ENCODE measurements around the gene LYRM9.
"Not testable (repeated sequence)": the region's sequence is repeated elsewhere in the genome, so short reads cannot be mapped to it uniquely, and the experiment has no call there.

Gene LYRM9

GRCh38 chr17:27873746-27874145, 19.4 kb downstream of the LYRM9 start:
- no peak for DNase-seq (ENCODE audit: low read depth)

DNA sequence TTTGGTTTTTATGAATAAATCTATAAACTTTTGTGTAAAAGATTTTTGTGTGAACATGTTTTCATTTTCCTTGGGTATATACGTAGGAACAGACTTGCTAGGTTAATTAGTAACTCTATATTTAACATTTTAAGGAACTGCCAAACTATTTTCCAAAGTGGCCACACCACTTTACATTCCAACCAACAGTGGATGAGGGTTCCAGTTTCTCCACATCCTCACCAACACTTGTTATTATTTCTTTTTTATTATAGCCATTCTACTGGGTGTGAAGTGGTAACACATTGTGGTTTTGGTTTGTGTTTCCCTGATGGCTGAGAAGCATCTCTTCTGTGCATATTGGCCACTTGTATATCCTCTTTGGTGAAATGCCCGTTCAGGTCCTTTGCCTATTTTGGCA, 20.0 kb downstream of the LYRM9 start:
- DNase-seq (ENCODE audit: low read depth): no peak

- DNase-seq (ENCODE audit: low read depth): no peak
Measured at GRCh38 chr17:27872776-27873175, 20.4 kb downstream of the LYRM9 start.

GRCh38 chr17:27871407-27871806, 21.8 kb downstream of the LYRM9 start:
- no peak for DNase-seq (ENCODE audit: low read depth)

DNA sequence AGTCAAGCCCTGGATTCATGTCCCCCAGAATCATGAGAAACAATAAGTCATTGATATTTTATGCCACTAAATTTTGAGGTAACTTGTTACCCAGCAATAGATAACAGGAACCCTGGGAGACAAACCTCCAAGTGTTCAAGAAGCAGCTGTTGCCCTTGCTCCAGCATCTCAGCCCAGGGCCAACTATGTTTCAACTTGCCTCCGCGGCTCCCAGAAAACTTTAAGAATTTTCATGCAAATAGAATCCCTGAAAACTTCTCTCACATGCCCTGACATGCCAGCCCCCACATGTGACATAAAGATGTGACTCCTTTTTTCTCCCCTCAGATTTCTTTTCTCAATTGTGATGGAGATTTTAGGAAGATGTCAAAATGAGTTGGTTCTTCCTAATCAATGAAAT, 22.8 kb downstream of the LYRM9 start:
- no peak for DNase-seq (ENCODE audit: low read depth)

DNA sequence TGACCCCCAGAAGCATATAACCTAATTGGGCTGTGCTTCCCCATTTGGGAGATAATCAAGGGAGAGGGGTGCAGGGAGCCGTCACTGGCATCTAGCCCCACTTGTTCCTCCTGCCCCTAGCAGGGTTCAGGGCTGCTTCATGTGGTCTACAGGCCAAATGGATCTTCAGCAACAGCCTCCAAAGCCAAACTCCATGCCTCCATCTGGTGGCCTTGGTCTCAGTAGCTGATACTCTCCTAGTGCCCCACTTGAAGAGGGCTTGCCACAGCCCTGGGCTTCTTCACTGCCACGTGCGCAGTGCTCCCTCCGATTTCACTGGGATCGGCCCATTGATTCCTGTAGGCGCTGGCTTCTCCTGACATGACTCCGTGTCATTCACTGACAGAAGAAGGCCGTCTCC, 24.6 kb downstream of the LYRM9 start:
- no peak for DNase-seq (ENCODE audit: low read depth)

DNA sequence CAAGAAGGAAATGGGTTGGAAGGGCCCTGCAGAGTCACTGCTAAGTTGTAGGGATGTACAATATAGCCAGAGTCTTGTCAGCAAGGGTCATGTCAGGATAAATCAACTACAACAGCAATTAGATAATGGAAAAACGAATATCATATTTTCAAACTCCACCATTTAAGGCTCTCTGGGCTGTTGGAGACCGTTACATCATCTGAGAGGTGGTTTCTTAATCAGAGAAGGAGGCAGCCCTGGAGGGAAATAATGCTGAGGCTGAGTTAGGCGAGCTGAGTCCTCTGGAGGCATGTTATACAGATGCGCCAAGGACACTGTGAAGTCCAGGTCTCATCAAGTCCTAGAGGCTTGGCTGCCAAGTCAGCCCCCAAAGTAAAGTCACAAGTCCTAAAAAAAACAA, 30.3 kb downstream of the LYRM9 start:
- no peak for DNase-seq (ENCODE audit: low read depth)

- DNase-seq (ENCODE audit: low read depth): no peak
Measured at GRCh38 chr17:27862004-27862403, 31.2 kb downstream of the LYRM9 start.

DNA sequence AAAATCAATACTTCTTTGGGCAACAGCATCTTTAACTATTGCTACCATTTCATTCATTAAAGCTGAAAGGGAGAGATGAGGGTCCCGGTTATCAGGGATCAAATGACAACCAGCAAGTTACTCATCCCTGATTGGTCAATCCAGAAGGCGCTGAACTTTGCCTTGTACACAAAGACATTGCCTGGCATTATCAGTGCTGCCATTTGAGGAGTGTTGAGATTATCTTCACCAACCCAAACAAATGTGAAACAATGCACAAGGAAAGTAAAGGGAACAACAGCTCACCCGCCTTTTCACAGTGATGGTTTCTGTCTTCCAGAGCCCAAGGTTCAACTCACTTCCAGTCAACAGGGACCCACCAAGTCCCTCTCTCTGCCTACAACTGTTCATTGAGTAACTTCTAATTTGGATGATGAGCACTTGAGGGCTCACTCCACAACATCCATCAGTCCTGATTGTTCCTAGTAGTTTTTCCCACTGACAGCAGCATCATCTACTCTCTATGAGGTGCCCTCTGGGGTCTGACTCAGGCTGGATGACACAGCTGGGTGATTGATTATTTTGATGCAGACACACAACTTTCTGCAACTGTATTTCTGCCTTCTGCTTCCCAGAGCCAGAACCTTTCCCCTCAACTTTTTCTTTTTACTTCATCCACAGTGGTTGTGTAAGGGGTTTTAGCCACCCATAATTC, 32.0 kb downstream of the LYRM9 start:
- no peak for DNase-seq (ENCODE audit: low read depth)

DNA sequence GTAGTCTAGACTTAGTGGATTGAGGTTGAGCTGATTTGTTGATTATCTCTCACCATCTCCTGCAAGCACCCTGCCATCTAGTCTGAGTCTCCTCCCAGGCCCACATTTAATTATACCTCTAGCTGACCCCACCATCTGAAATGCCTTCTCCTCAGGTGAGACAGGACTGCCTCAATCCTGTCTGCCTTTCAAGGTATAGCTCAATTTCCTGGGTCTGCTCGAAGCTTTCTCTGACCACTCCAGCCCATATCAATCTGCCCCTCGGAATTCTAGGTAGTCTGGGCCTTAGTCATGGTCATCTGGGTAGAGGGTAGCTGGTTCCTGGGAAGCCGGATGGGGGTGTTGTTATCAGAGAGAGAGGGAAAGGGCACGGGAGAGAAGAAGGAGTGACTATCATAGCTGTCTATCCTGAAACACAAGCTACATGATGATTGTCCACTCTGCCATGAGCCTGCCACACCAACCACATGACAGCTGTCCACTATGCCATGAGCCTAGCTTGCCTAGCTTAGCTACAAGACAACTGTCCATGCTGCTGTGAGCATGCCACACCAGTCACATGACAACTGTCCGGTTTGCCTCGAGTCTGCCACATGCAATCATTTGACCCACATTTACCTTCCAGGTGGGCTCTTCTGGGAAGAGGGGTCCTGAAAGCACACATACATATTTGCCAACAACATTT, 34.4 kb downstream of the LYRM9 start:
- DNase-seq (ENCODE audit: low read depth): no peak

- no peak for DNase-seq (ENCODE audit: low read depth)
Measured at GRCh38 chr17:27856676-27857432, 36.3 kb downstream of the LYRM9 start.

- no peak for DNase-seq (ENCODE audit: low read depth)
Measured at GRCh38 chr17:27855454-27855853, 37.7 kb downstream of the LYRM9 start.

GRCh38 chr17:27854163-27854562, 39.0 kb downstream of the LYRM9 start:
- DNase-seq (ENCODE audit: low read depth): no peak

- DNase-seq (ENCODE audit: low read depth): no peak
Measured at GRCh38 chr17:27853091-27853490, 40.1 kb downstream of the LYRM9 start.

DNA sequence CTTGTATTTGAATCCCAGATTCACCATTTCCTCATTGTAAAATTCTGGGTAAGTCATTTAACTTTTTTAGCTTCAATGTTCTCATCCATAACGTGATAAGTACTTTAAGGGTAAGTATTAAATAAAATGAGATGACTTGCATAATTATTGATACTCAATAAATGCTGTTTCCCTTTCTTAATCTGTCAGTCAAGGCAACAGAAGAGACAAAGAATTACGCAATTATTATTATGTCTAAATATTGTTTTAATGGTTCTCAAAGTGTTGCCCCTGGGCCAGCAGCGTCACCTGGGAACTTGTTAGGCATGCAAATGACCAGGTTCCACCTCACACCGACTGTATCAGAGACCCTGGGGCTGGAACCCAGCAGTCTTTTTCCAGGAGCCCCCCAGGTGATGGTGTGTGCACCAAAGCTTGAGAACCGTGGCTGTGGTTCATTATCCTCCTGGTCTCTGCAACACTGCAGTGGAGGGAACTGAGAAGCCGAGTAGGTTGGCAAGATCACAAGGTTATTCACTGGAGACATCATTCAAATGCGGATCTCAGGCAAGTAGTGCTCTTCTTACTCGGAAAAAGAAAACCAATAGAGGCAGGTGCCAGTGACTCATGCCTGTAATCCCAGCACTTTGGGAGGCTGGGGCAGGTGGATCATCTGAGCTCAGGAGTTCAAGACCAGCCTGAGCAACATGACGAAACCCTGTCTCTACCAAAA, 43.5 kb downstream of the LYRM9 start:
- no peak for DNase-seq (ENCODE audit: low read depth)

DNA sequence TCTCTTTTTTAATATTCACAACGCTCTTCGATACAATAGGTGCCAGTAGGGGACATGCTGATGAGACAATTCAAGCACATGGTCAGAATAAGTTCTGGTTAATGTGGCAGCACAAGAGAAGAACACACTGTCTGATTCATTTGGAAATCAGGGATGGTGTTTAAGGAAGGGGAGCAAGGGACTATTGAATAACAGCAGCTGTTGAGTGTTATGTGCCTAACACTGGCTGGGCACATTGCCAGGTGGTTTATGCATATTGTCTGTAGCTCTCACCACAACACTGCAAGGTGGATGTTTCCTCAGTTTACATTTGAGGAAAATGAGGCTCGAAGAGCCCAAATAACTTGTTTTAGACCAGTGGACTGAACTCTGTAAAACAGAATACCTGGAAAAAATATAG, 44.2 kb downstream of the LYRM9 start:
- DNase-seq (ENCODE audit: low read depth): no peak

DNA sequence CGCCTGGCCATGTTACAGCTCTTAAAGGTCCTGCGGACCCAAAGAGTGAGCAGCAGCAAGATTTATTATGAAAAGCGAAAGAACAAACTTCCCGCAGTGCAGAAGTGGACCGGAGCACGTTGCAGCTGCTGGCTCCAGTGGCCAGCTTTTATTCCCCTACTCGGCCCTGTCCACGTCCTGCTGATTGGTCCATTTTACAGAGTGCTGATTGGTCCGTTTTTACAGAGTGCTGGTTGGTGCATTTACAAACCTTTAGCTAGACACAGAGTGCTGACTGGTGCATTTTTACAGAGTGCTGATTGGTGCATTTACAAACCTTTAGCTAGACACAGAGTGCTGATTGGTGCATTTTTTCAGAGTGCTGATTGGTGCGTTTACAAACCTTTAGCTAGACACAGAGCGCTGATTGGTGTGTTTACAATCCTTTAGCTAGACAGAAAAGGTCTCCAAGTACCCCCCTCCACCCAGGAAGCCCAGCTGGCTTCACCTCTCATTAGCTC, 46.3 kb downstream of the LYRM9 start:
- DNase-seq (ENCODE audit: low read depth): not testable (repeated sequence)

GRCh38 chr17:27846042-27846655, 47.0 kb downstream of the LYRM9 start:
- no peak for DNase-seq (ENCODE audit: low read depth)

- DNase-seq (ENCODE audit: low read depth): no peak
Measured at GRCh38 chr17:27845264-27846041, 47.7 kb downstream of the LYRM9 start.

- DNase-seq (ENCODE audit: low read depth): no peak
Measured at GRCh38 chr17:27840688-27841087, 52.5 kb downstream of the LYRM9 start.

GRCh38 chr17:27840406-27840678, 52.8 kb downstream of the LYRM9 start:
- not testable (repeated sequence) for DNase-seq (ENCODE audit: low read depth)

All from stimulated activated CD4-positive, alpha-beta T cell treated with anti-CD3 and anti-CD28 coated beads, Interleukin-2, amount 100 ng/mL, for 4 hours (primary cell).